Fibroblast of lung (primary cell): ENCODE data around the gene DRD4.

Experiments
- CTCF ChIP-seq, 2 donors: IDR thresholded peaks in 1 of 2; conservative IDR thresholded peaks in 1 of 2; 1 replicate in 1 of 2; 2 replicates in 1 of 2; pipeline ENCODE4 v1.5.1; 2011 to 2012; ENCODE audit warnings: low read length in 2 of 2, control low read depth in 1 of 2, inconsistent platforms in 1 of 2, low read depth in 1 of 2, mild to moderate bottlenecking in 1 of 2
- EZH2 ChIP-seq: IDR thresholded peaks from 2 replicates; pipeline ENCODE4 v1.5.1; 2012; ENCODE audit warnings: low read length, control low read depth, mild to moderate bottlenecking; ENCODE audit errors: missing control alignments

- TF ChIP-seq CTCF (conservative IDR thresholded peaks at IDR 0.05 in 1 of 2, IDR thresholded peaks at IDR 0.05 in 1 of 2; ENCODE audit: low read depth in 1 of 2, low read length in 2 of 2) = no peak
- no peak for TF ChIP-seq EZH2
Observed at GRCh38 chr11:613369-613968, 23.6 kb upstream of the DRD4 start.
